HepG2 (cell line): ENCODE measurements around the gene RUSC1. TPM values are rescaled to one million over a fixed set of nuclear protein-coding genes. Genes with fewer than 3 reads are reported as not detected.

ENCODE experiments used
- AGO2 ChIP-seq: fragments of 200-400 bp; formaldehyde crosslinking; optimal IDR thresholded peaks from 2 replicates; pipeline ENCODE3; 2017; ENCODE audit warnings: mild to moderate bottlenecking, low read depth, low read length, moderate library complexity
- CBFB ChIP-seq: sonication (generic); formaldehyde crosslinking; IDR thresholded peaks from 2 replicates; pipeline ENCODE4 v1.4.0; 2020; ENCODE audit warnings: missing genetic modification reagents
- ELF3 ChIP-seq: IDR thresholded peaks from 2 replicates; pipeline ENCODE4 v1.6.1; 2016; ENCODE audit warnings: missing genetic modification reagents, missing compliant biosample characterization
- KAT8 ChIP-seq: IDR thresholded peaks from 2 replicates; pipeline ENCODE4 v1.6.1; 2016; ENCODE audit warnings: missing genetic modification reagents, missing compliant biosample characterization
- MED13 ChIP-seq: sonication (generic); formaldehyde crosslinking; IDR thresholded peaks from 2 replicates; pipeline ENCODE4 v1.5.0; 2020; ENCODE audit warnings: missing genetic modification reagents
- NFKB2 ChIP-seq: sonication (generic); formaldehyde crosslinking; IDR thresholded peaks from 2 replicates; pipeline ENCODE4 v1.4.0; 2020; ENCODE audit warnings: missing genetic modification reagents, borderline replicate concordance
- PHF8 ChIP-seq: sonication (generic); formaldehyde crosslinking; IDR thresholded peaks from 2 replicates; pipeline ENCODE4 v1.5.0; 2020; ENCODE audit warnings: missing genetic modification reagents
- RNF2 ChIP-seq: fragments of 450-650 bp; conservative IDR thresholded peaks from 2 replicates; pipeline ENCODE4 v1.6.1; 2016; ENCODE audit warnings: low read depth
- SALL1 ChIP-seq: sonication (generic); formaldehyde crosslinking; IDR thresholded peaks from 2 replicates; pipeline ENCODE4 v1.8.0; 2022; ENCODE audit warnings: mild to moderate bottlenecking, missing genetic modification reagents
- SIN3A ChIP-seq: IDR thresholded peaks from 2 replicates; pipeline ENCODE4 v1.6.1; 2011; ENCODE audit warnings: low read depth, mild to moderate bottlenecking, control low read depth, low read length, borderline replicate concordance
- TOE1 ChIP-seq: sonication (generic); formaldehyde crosslinking; IDR thresholded peaks from 2 replicates; pipeline ENCODE4 v1.4.0; 2020; ENCODE audit warnings: mild to moderate bottlenecking, missing genetic modification reagents
- YEATS4 ChIP-seq: sonication (generic); formaldehyde crosslinking; IDR thresholded peaks from 2 replicates; pipeline ENCODE4 v1.4.0; 2020; ENCODE audit warnings: missing genetic modification reagents, borderline replicate concordance
- ZFP36L1 ChIP-seq: sonication (generic); formaldehyde crosslinking; IDR thresholded peaks from 2 replicates; pipeline ENCODE4 v1.8.0; 2022; ENCODE audit warnings: mild to moderate bottlenecking, missing genetic modification reagents, moderate library complexity
- ZMYM4 ChIP-seq: sonication (generic); formaldehyde crosslinking; IDR thresholded peaks from 2 replicates; pipeline ENCODE4 v1.8.1; 2023; ENCODE audit warnings: mild to moderate bottlenecking, missing genetic modification reagents
- ZNF17 ChIP-seq: sonication (generic); formaldehyde crosslinking; IDR thresholded peaks from 2 replicates; pipeline ENCODE4 v1.5.0; 2020; ENCODE audit warnings: mild to moderate bottlenecking, missing genetic modification reagents
- ZNF282 ChIP-seq: fragments of 450-650 bp; IDR thresholded peaks from 2 replicates; pipeline ENCODE4 v1.6.1; 2018; ENCODE audit not compliant: partially characterized antibody
- ZNF350 ChIP-seq: sonication (generic); formaldehyde crosslinking; IDR thresholded peaks from 2 replicates; pipeline ENCODE4 v1.4.0; 2020; ENCODE audit warnings: mild to moderate bottlenecking, low read depth, missing genetic modification reagents, borderline replicate concordance
- ZNF431 ChIP-seq: sonication (generic); formaldehyde crosslinking; IDR thresholded peaks from 2 replicates; pipeline ENCODE4 v1.9.0; 2022; ENCODE audit warnings: missing genetic modification reagents, low read depth, mild to moderate bottlenecking, borderline replicate concordance
- ZNF556 ChIP-seq: sonication (generic); formaldehyde crosslinking; IDR thresholded peaks from 2 replicates; pipeline ENCODE4 v1.4.0; 2020; ENCODE audit warnings: mild to moderate bottlenecking, missing genetic modification reagents, borderline replicate concordance
- ZNF619 ChIP-seq: sonication (generic); formaldehyde crosslinking; IDR thresholded peaks from 2 replicates; pipeline ENCODE4 v1.4.0; 2020; ENCODE audit warnings: mild to moderate bottlenecking, missing genetic modification reagents
- ZNF772 ChIP-seq: sonication (generic); formaldehyde crosslinking; IDR thresholded peaks from 2 replicates; pipeline ENCODE4 v1.5.0; 2020; ENCODE audit warnings: mild to moderate bottlenecking, missing genetic modification reagents
- ZSCAN21 ChIP-seq: sonication (generic); formaldehyde crosslinking; IDR thresholded peaks from 2 replicates; pipeline ENCODE4 v1.8.0; 2022; ENCODE audit warnings: mild to moderate bottlenecking, missing genetic modification reagents, moderate library complexity, borderline replicate concordance
- polyA plus RNA-seq, 8 experiments: library from polyadenylated mRNA; depleted of rRNA in 3 of 8; stranded (reverse) in 7 of 8; unstranded in 1 of 8; fragments of >200 nt; fragmentation: Illumina TruSeq in 4 of 8; extraction: Trizol in 4 of 8; gene quantifications; 2 replicates each; pipeline versions ENCODE4 v1.2.1 to v1.2.3, GENCODE V29; 2011 to 2016; ENCODE audit warnings: low read depth in 4 of 8, missing spikeins in 1 of 8, mixed read lengths in 1 of 8; ENCODE audit not compliant: insufficient read depth in 1 of 8
- total RNA-seq, 5 experiments: library from RNA; depleted of rRNA; stranded (reverse); fragments of >200 nt; fragmentation: Illumina TruSeq; extraction: Trizol; gene quantifications; 2 replicates each; pipeline ENCODE4 v1.2.3, GENCODE V29; 2016; ENCODE audit warnings: low read depth in 1 of 5
- TF ChIP-seq, protein P1 (sequence below): sonication (generic); formaldehyde crosslinking; IDR thresholded peaks from 2 replicates; pipeline ENCODE4 v1.4.0; 2020; ENCODE audit warnings: missing genetic modification reagents
- TF ChIP-seq, protein P2 (sequence below): IDR thresholded peaks from 2 replicates; pipeline ENCODE4 v1.6.1; 2018; ENCODE audit warnings: missing genetic modification reagents, mild to moderate bottlenecking, missing compliant biosample characterization
- TF ChIP-seq, protein P3 (sequence below): IDR thresholded peaks from 2 replicates; pipeline ENCODE4 v1.6.1; 2016

RUSC1 gene
- total and polyA plus RNA-seq, 2 of the 13 experiments (the other 11 are each of a cell fraction or from before 2014, with no cell fraction given), result 18.7 to 20.4 TPM

DNA sequence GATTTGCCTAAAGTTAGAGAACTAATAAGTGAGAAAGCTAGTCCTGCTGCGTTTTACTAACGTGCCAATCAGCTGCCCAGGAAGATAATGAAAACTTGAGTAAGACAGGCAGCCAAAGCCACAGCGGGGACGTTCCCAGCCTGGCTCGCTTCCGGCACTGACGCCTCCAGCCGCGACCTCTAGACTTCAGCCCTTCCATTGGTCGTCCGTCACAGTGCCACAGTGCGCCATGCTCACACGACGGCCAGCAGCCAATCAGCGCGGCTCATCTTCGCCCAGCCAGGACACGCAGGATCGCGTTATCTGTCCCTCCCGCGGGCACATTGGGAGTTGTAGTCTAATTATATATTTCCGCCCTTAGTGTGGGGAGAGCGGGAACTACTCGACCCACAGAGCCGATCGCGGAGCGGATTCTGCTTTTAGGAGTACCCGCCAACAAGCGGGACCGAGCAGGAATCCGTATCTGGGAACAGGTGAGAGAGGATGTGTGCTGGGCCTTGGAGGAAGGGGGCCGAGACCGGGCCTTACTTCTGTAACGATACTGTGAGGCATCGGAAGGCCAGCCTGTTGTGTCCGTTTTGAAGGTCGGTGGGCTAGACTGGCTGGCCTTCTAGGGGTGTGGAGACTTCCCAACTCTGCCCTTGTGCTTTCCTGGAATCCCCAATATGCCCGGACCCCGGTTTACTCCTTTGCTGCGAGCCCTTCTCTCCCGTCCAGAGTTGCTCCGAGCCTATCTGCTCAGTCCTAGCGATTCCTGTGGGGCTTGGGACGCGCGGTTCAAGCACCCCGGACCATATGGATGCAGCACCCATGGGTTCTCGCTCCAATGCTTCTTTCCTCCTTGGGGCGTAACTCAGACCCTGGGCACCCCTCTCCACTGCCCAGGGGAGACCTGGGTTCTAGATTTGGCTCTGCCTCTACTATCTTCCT, 11.9 kb upstream of the RUSC1 start, which contains the start of gene FDPS (continued):
- TF ChIP-seq, protein P1, sequence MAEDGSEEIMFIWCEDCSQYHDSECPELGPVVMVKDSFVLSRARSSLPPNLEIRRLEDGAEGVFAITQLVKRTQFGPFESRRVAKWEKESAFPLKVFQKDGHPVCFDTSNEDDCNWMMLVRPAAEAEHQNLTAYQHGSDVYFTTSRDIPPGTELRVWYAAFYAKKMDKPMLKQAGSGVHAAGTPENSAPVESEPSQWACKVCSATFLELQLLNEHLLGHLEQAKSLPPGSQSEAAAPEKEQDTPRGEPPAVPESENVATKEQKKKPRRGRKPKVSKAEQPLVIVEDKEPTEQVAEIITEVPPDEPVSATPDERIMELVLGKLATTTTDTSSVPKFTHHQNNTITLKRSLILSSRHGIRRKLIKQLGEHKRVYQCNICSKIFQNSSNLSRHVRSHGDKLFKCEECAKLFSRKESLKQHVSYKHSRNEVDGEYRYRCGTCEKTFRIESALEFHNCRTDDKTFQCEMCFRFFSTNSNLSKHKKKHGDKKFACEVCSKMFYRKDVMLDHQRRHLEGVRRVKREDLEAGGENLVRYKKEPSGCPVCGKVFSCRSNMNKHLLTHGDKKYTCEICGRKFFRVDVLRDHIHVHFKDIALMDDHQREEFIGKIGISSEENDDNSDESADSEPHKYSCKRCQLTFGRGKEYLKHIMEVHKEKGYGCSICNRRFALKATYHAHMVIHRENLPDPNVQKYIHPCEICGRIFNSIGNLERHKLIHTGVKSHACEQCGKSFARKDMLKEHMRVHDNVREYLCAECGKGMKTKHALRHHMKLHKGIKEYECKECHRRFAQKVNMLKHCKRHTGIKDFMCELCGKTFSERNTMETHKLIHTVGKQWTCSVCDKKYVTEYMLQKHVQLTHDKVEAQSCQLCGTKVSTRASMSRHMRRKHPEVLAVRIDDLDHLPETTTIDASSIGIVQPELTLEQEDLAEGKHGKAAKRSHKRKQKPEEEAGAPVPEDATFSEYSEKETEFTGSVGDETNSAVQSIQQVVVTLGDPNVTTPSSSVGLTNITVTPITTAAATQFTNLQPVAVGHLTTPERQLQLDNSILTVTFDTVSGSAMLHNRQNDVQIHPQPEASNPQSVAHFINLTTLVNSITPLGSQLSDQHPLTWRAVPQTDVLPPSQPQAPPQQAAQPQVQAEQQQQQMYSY (CRISPR knock-in tag), result peak; percentile 33; the same call in 1 of the 2 replicates
- TF ChIP-seq ELF3 (peak; percentile 68; the same call in 1 of the 2 replicates), ZNF619 (CRISPR knock-in tag) (no peak), ZNF431 (0 out of 2 replicates have a peak, but pooled peaks have one; percentile 38), AGO2 (peak; percentile 37), SIN3A (peak; percentile 78; the same call in 1 of the 2 replicates), MED13 (CRISPR knock-in tag) (no peak; the same call in 1 of the 2 replicates), ZNF350 (CRISPR knock-in tag) (peak; percentile 34; the same call in 1 of the 2 replicates), ZNF282 (no peak), YEATS4 (CRISPR knock-in tag) (peak; percentile 55; the same call in 1 of the 2 replicates), TOE1 (CRISPR knock-in tag) (no peak), ZFP36L1 (CRISPR knock-in tag) (no peak), RNF2 (no peak), ZNF17 (0 out of 2 replicates have a peak, but pooled peaks have one; percentile 26), CBFB (CRISPR knock-in tag) (peak; percentile 16; the same call in 1 of the 2 replicates), ZSCAN21 (peak; percentile 29; the same call in 1 of the 2 replicates), PHF8 (peak; percentile 73), ZNF556 (CRISPR knock-in tag) (no peak; the same call in 1 of the 2 replicates), ZMYM4 (peak; percentile 77), SALL1 (CRISPR knock-in tag) (peak; percentile 51; the same call in 1 of the 2 replicates), KAT8 (CRISPR knock-in tag) (peak; percentile 82), ZNF772 (peak; percentile 35; the same call in 1 of the 2 replicates), NFKB2 (CRISPR knock-in tag) (peak; percentile 74; the same call in 1 of the 2 replicates)
- TF ChIP-seq, protein P2, sequence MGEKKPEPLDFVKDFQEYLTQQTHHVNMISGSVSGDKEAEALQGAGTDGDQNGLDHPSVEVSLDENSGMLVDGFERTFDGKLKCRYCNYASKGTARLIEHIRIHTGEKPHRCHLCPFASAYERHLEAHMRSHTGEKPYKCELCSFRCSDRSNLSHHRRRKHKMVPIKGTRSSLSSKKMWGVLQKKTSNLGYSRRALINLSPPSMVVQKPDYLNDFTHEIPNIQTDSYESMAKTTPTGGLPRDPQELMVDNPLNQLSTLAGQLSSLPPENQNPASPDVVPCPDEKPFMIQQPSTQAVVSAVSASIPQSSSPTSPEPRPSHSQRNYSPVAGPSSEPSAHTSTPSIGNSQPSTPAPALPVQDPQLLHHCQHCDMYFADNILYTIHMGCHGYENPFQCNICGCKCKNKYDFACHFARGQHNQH (CRISPR knock-in tag), result 0 out of 2 replicates have a peak, but pooled peaks have one; percentile 38
- TF ChIP-seq, protein P3, sequence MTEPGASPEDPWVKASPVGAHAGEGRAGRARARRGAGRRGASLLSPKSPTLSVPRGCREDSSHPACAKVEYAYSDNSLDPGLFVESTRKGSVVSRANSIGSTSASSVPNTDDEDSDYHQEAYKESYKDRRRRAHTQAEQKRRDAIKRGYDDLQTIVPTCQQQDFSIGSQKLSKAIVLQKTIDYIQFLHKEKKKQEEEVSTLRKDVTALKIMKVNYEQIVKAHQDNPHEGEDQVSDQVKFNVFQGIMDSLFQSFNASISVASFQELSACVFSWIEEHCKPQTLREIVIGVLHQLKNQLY (CRISPR knock-in tag), result 0 out of 2 replicates have a peak, but pooled peaks have one; percentile 11
